GM12878 (cell line): ENCODE measurements around the gene CSNK1G2. TPM values are rescaled to one million over a fixed set of nuclear protein-coding genes. Genes with fewer than 3 reads are reported as not detected.
A peak's percentile ranks its signal among the peaks of the same experiment; 100 is the strongest.
"Not testable (repeated sequence)": the region's sequence is repeated elsewhere in the genome, so short reads cannot be mapped to it uniquely, and the experiment has no call there.

Source experiments
- ATAC-seq: fragments of 200-7000 bp; cut with Tn5 transposase; 3 replicates; pipeline ENCODE4 v1.9.1; 2020; ENCODE audit warnings: mild to moderate bottlenecking, moderate library complexity
- BruUV-seq: library from RNA; stranded (reverse); fragments of 400-500 nt; replicated peaks from 2 replicates; lab custom pipeline; 2021; lab: Mats Ljungman, UMichigan
- CTCF ChIA-PET: fragments of 300-600 bp; sonication (Branson Sonifier 250); formaldehyde crosslinking; extraction: SDS; loops from one replicate; lab custom pipeline; 2021; ENCODE audit warnings: inconsistent platforms; lab: Yijun Ruan, JAX
- POLR2A ChIA-PET: fragments of 350-600 bp; formaldehyde crosslinking; extraction: SDS; loops from one replicate; lab custom pipeline; 2021; ENCODE audit warnings: inconsistent platforms; lab: Charles Lee
- RAD21 ChIA-PET: fragments of 300-600 bp; sonication (Branson Sonifier 250); formaldehyde crosslinking; loops from one replicate; lab custom pipeline; 2023; ENCODE audit warnings: antibody characterized with exemption; ENCODE audit not compliant: unreplicated experiment; lab: Charles Lee
- SMC1A ChIA-PET: fragments of 300-600 bp; sonication (Branson Sonifier 250); formaldehyde crosslinking; loops from one replicate; lab custom pipeline; 2023; ENCODE audit not compliant: unreplicated experiment, uncharacterized antibody; lab: Charles Lee
- DNase-seq: peaks from one replicate; pipeline ENCODE4 v3.0.0-alpha.2; 2011; ENCODE audit warnings: low read depth, low spot score
- FAIRE-seq: peaks from 3 replicates; lab custom pipeline; 2011; peaks lifted over from hg19 to GRCh38; lab: Jason Lieb, UNC
- H2AFZ ChIP-seq: 2 replicates; pipeline ENCODE4 v1.6.0; 2011; ENCODE audit warnings: low read depth, low read length, control low read depth; ENCODE audit not compliant: control insufficient read depth
- H3K27ac ChIP-seq: 2 replicates; pipeline ENCODE4 v1.5.1; 2011; ENCODE audit warnings: control low read depth; ENCODE audit not compliant: control insufficient read depth, insufficient read depth
- H3K27me3 ChIP-seq, 2 experiments: replicated peaks in 1 of 2; 2 replicates each; pipeline versions ENCODE4 v1.6.0 to v1.6.1; 2011; ENCODE audit warnings: low read length in 1 of 2; ENCODE audit not compliant: control insufficient read depth in 2 of 2, insufficient read depth in 2 of 2
- H3K36me3 ChIP-seq, 2 experiments: 2 replicates each; pipeline ENCODE4 v1.5.1; 2011; ENCODE audit warnings: low read length in 1 of 2; ENCODE audit not compliant: control insufficient read depth in 2 of 2, insufficient read depth in 2 of 2
- H3K4me1 ChIP-seq: 2 replicates; pipeline ENCODE4 v1.6.1; 2011; ENCODE audit warnings: mild to moderate bottlenecking, low read length, moderate library complexity, mixed read lengths; ENCODE audit not compliant: control insufficient read depth, insufficient read depth
- H3K4me2 ChIP-seq: 2 replicates; pipeline ENCODE4 v1.6.0; 2011; ENCODE audit warnings: control low read depth; ENCODE audit not compliant: control insufficient read depth, insufficient read depth
- H3K4me3 ChIP-seq: fragments of 200-600 bp; sonication (generic); 2 replicates; pipeline ENCODE4 v1.5.1; 2016
- H3K79me2 ChIP-seq: 2 replicates; pipeline ENCODE4 v1.6.0; 2011; ENCODE audit warnings: low read length; ENCODE audit not compliant: control insufficient read depth, insufficient read depth
- H3K9ac ChIP-seq: 2 replicates; pipeline ENCODE4 v1.8.0; 2011; ENCODE audit warnings: low read length, control low read depth, mixed read lengths; ENCODE audit not compliant: control insufficient read depth, insufficient read depth
- H3K9me3 ChIP-seq: replicated peaks from 3 replicates; pipeline ENCODE4 v1.5.1; 2011; ENCODE audit warnings: mild to moderate bottlenecking, low read length; ENCODE audit not compliant: control insufficient read depth, insufficient read depth
- H4K20me1 ChIP-seq: 2 replicates; pipeline ENCODE4 v1.6.0; 2011; ENCODE audit not compliant: control insufficient read depth, insufficient read depth
- CHD1 ChIP-seq: IDR thresholded peaks from 2 replicates; pipeline ENCODE4 v1.6.1; 2012; ENCODE audit warnings: low read depth, low read length, improper control_type of control experiment
- FOXM1 ChIP-seq: IDR thresholded peaks from 2 replicates; pipeline ENCODE4 v1.6.1; 2012; ENCODE audit warnings: low read depth, mild to moderate bottlenecking, inconsistent platforms, low read length, moderate library complexity
- NFXL1 ChIP-seq: fragments of 450-650 bp; IDR thresholded peaks from 2 replicates; pipeline ENCODE4 v1.6.1; 2017; ENCODE audit warnings: antibody characterized with exemption, mild to moderate bottlenecking, borderline replicate concordance
- POLR2AphosphoS2 ChIP-seq: IDR thresholded peaks from 2 replicates; pipeline ENCODE4 v1.6.1; 2011; ENCODE audit warnings: low read depth, mild to moderate bottlenecking, low read length, improper control_type of control experiment, moderate library complexity
- WGBS: methylation state at CpG from one replicate; pipeline ENCODE4 v1.1.6; 2016; ENCODE audit warnings: low lambda C conversion rate; ENCODE audit not compliant: insufficient replicate concordance, insufficient coverage; ENCODE audit errors: missing lambda C conversion rate; 5-methylcytosine and 5-hydroxymethylcytosine counted together
- in situ Hi-C: fragments of 300-500 bp; cut with MboI; formaldehyde crosslinking; loops from 9 replicates; pipeline ENCODE4 v1.14.3; 2018; ENCODE audit warnings: mixed read lengths
- intact Hi-C: fragments of 100-400 bp; cut with micrococcal nuclease; formaldehyde crosslinking; loops from one replicate; pipeline ENCODE4 v1.14.2; 2022; ENCODE audit not compliant: unreplicated experiment
- polyA plus RNA-seq, 11 experiments: library from polyadenylated mRNA; depleted of rRNA in 4 of 11; unstranded in 6 of 11; stranded (reverse) in 5 of 11; fragments of >200 nt; fragmentation: Nextera tagmentation in 4 of 11; fragmentation: Illumina TruSeq in 1 of 11; extraction: Ambion mirVana in 4 of 11; extraction: Trizol in 1 of 11; gene quantifications; 1 replicate in 1 of 11; 2 replicates in 10 of 11; pipeline versions ENCODE4 v1.2.1 to v1.2.3, GENCODE V29; 2011 to 2016; ENCODE audit warnings: inconsistent platforms in 2 of 11, missing spikeins in 2 of 11, low read depth in 1 of 11
- total RNA-seq, 4 experiments: library from RNA; depleted of rRNA in 3 of 4; stranded (reverse); fragments of >200 nt in 3 of 4; fragmentation: Illumina TruSeq in 1 of 4; extraction: Trizol in 1 of 4; gene quantifications; 2 replicates each; pipeline versions ENCODE4 v1.2.1 to v1.2.3, GENCODE V29; 2013 to 2021
- TF ChIP-seq, protein P1 (sequence below): fragments of 450-650 bp; IDR thresholded peaks from 2 replicates; pipeline ENCODE4 v1.6.1; 2018; ENCODE audit warnings: borderline replicate concordance, mild to moderate bottlenecking; ENCODE audit not compliant: partially characterized antibody

The CSNK1G2 gene
- total and polyA plus RNA-seq, 10 of the 15 experiments (the other 5 are each of a cell fraction or from before 2014, with no cell fraction given): 0.64 to 109 (median 25.0) TPM

GRCh38 chr19:1988464-1988863, 47.5 kb downstream of the CSNK1G2 start:
- H3K79me2 ChIP-seq, DNase-seq, H3K4me3 ChIP-seq, H3K9ac ChIP-seq, H3K27me3 ChIP-seq, H3K36me3 ChIP-seq, H3K9me3 ChIP-seq, H2AFZ ChIP-seq, H3K4me2 ChIP-seq, RAD21 ChIA-PET, H3K27ac ChIP-seq, POLR2A ChIA-PET, SMC1A ChIA-PET, BruUV-seq, H4K20me1 ChIP-seq, H3K4me1 ChIP-seq, FAIRE-seq, CTCF ChIA-PET, in situ Hi-C loops, intact Hi-C loops, ATAC-seq: not testable (repeated sequence)
- 96% methylated on average over 10 of the region's 10 CpGs for WGBS

- H3K27me3 ChIP-seq: no peaks in the 10 kb centered on the region
- FAIRE-seq: no peak
- H3K27ac ChIP-seq: no peak overlapping the region
- 94% methylated on average over 40 of the region's 40 CpGs for WGBS
- intact Hi-C loops: no loop called here
- in situ Hi-C loops: no loop called here
- ATAC-seq: no peak
- no peak overlapping the region for H3K4me3 ChIP-seq
- H3K9ac ChIP-seq: no peak overlapping the region
- peaks cover 0 to 6% of the 10 kb centered on the region in 2 experiments; a peak in 3 of 4 replicates for H3K36me3 ChIP-seq
- H3K9me3 ChIP-seq: no peaks in the 10 kb centered on the region
- H3K4me2 ChIP-seq: no peak overlapping the region
- ChIA-PET SMC1A (no interaction called here), POLR2A (no interaction called here), CTCF (no interaction called here), RAD21 (no interaction called here)
- H3K4me1 ChIP-seq: no peaks in the 10 kb centered on the region
- TF ChIP-seq POLR2AphosphoS2 (peak; percentile 54; the same call in 1 of the 2 replicates), FOXM1 (no peak), CHD1 (no peak), NFXL1 (no peak)
- TF ChIP-seq, protein P1, sequence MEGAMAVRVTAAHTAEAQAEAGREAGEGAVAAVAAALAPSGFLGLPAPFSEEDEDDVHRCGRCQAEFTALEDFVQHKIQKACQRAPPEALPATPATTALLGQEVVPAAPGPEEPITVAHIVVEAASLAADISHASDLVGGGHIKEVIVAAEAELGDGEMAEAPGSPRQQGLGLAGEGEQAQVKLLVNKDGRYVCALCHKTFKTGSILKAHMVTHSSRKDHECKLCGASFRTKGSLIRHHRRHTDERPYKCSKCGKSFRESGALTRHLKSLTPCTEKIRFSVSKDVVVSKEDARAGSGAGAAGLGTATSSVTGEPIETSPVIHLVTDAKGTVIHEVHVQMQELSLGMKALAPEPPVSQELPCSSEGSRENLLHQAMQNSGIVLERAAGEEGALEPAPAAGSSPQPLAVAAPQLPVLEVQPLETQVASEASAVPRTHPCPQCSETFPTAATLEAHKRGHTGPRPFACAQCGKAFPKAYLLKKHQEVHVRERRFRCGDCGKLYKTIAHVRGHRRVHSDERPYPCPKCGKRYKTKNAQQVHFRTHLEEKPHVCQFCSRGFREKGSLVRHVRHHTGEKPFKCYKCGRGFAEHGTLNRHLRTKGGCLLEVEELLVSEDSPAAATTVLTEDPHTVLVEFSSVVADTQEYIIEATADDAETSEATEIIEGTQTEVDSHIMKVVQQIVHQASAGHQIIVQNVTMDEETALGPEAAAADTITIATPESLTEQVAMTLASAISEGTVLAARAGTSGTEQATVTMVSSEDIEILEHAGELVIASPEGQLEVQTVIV: no peak
- no peaks in the 10 kb centered on the region for H4K20me1 ChIP-seq
- BruUV-seq: no TSS peak
- no peak for DNase-seq
- H3K79me2 ChIP-seq: no peaks in the 10 kb centered on the region
- H2AFZ ChIP-seq: no peak overlapping the region
Observed at GRCh38 chr19:1989513-1990229, 48.7 kb downstream of the CSNK1G2 start.
